Vagina (tissue), 2 donors: ENCODE data around the gene POLR2B.

Experiments
- CTCF ChIP-seq, 3 experiments: fragments of 450-650 bp in 2 of 3; fragments of 200-600 bp in 1 of 3; sonication (generic) in 1 of 3; IDR thresholded peaks; one replicate each; pipeline ENCODE4 v1.5.1; 2017 to 2019; ENCODE audit warnings: antibody characterized with exemption in 3 of 3, mild to moderate bottlenecking in 2 of 3, moderate library complexity in 2 of 3
- POLR2A ChIP-seq, 2 donors: fragments of 450-650 bp; IDR thresholded peaks; one replicate each; pipeline ENCODE4 v1.6.1; 2017; ENCODE audit warnings: antibody characterized with exemption in 2 of 2, mild to moderate bottlenecking in 2 of 2, moderate library complexity in 2 of 2
- POLR2AphosphoS5 ChIP-seq, 2 donors: sonication (generic); formaldehyde crosslinking; IDR thresholded peaks; one replicate each; pipeline ENCODE4 v1.9.0; 2017; ENCODE audit warnings: antibody characterized with exemption in 2 of 2, mild to moderate bottlenecking in 2 of 2, low read depth in 1 of 2; ENCODE audit not compliant: insufficient read depth in 1 of 2

GRCh38 chr4:56959100-56959499 lies 19.6 kb upstream of the POLR2B start:
- TF ChIP-seq CTCF (IDR thresholded peaks at IDR 0.05) (no peak), POLR2AphosphoS5 (IDR thresholded peaks at IDR 0.05; ENCODE audit: insufficient read depth in 1 of 2, low read depth in 1 of 2) (no peak), POLR2A (IDR thresholded peaks at IDR 0.05) (no peak)
